GM12878 (cell line): ENCODE data around the gene NUDT16L1. TPM values are rescaled to one million over a fixed set of nuclear protein-coding genes. Genes with fewer than 3 reads are reported as not detected.

Source experiments
- JUNB ChIP-seq: IDR thresholded peaks from 2 replicates; pipeline ENCODE4 v1.6.1; 2016; ENCODE audit warnings: antibody characterized with exemption, mild to moderate bottlenecking
- ZNF622 ChIP-seq: fragments of 450-650 bp; IDR thresholded peaks from 2 replicates; pipeline ENCODE4 v1.6.1; 2017; ENCODE audit warnings: mild to moderate bottlenecking, inconsistent platforms
- ZNF687 ChIP-seq: fragments of 450-650 bp; IDR thresholded peaks from 2 replicates; pipeline ENCODE4 v1.6.1; 2017; ENCODE audit warnings: mild to moderate bottlenecking, moderate library complexity
- polyA plus RNA-seq, 11 experiments: library from polyadenylated mRNA; depleted of rRNA in 4 of 11; unstranded in 6 of 11; stranded (reverse) in 5 of 11; fragments of >200 nt; fragmentation: Nextera tagmentation in 4 of 11; fragmentation: Illumina TruSeq in 1 of 11; extraction: Ambion mirVana in 4 of 11; extraction: Trizol in 1 of 11; gene quantifications; 1 replicate in 1 of 11; 2 replicates in 10 of 11; pipeline versions ENCODE4 v1.2.1 to v1.2.3, GENCODE V29; 2011 to 2016; ENCODE audit warnings: inconsistent platforms in 2 of 11, missing spikeins in 2 of 11, low read depth in 1 of 11
- total RNA-seq, 4 experiments: library from RNA; depleted of rRNA in 3 of 4; stranded (reverse); fragments of >200 nt in 3 of 4; fragmentation: Illumina TruSeq in 1 of 4; extraction: Trizol in 1 of 4; gene quantifications; 2 replicates each; pipeline versions ENCODE4 v1.2.1 to v1.2.3, GENCODE V29; 2013 to 2021
- TF ChIP-seq, protein P1 (sequence below): fragments of 150-350 bp; IDR thresholded peaks from 2 replicates; pipeline ENCODE4 v1.6.1; 2016; ENCODE audit warnings: low read depth, low read length

NUDT16L1 gene
- total and polyA plus RNA-seq, 10 of the 15 experiments (the other 5 are each of a cell fraction or from before 2014, with no cell fraction given), result 1.4 to 77.7 (median 28.9) TPM

DNA sequence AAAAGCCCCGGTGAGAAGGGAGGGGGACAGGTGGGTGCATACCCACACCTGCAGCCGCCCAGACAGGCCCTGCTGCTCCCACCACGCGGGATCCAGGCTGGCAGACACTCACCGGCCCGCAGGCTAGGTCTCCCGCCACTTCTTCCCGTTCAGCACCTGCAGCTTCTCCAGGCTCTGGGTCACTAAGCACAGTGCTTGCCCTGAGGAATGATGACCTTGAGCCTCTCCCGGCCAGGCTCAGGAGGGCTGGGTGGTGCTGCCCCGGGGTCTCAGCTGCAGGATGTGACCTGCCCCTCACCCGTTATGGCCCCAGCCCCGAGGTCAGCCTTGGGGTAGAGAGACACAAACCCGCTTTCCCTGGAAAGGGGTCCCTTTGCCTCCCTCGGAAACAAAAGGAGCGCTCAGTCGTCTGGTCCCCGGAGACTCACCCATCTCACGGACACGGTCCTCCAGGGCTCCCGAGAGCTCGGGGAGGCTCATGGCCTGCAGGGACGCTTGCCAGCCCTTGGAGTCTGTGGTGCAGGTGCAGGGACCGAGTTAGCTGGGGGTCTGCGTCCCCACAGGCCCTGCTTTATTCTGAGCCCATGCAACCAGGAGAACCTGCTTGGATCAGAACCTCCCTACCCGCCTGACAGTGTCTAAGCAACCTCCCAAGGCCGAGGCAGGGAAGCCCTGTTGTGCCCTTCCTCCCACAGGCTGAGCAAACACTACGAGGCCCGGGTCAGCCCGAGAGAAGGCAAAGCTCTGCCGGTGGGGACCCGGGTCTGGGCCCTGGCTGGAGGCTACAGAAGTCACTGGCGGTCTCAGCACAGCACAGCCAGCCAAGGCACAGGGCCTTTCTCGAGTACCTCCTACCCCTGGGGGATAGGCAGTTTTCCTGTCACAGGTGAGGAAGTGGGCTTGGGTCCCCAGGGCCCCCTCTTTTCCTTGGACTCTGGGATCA lies 3.8 kb downstream of the NUDT16L1 start (continued):
- TF ChIP-seq JUNB, result no peak
- TF ChIP-seq, protein P1, sequence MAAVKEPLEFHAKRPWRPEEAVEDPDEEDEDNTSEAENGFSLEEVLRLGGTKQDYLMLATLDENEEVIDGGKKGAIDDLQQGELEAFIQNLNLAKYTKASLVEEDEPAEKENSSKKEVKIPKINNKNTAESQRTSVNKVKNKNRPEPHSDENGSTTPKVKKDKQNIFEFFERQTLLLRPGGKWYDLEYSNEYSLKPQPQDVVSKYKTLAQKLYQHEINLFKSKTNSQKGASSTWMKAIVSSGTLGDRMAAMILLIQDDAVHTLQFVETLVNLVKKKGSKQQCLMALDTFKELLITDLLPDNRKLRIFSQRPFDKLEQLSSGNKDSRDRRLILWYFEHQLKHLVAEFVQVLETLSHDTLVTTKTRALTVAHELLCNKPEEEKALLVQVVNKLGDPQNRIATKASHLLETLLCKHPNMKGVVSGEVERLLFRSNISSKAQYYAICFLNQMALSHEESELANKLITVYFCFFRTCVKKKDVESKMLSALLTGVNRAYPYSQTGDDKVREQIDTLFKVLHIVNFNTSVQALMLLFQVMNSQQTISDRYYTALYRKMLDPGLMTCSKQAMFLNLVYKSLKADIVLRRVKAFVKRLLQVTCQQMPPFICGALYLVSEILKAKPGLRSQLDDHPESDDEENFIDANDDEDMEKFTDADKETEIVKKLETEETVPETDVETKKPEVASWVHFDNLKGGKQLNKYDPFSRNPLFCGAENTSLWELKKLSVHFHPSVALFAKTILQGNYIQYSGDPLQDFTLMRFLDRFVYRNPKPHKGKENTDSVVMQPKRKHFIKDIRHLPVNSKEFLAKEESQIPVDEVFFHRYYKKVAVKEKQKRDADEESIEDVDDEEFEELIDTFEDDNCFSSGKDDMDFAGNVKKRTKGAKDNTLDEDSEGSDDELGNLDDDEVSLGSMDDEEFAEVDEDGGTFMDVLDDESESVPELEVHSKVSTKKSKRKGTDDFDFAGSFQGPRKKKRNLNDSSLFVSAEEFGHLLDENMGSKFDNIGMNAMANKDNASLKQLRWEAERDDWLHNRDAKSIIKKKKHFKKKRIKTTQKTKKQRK, result no peak
- no peak for TF ChIP-seq ZNF687
- TF ChIP-seq ZNF622, result no peak
